ENCODE data around the gene ASTN2. TPM values are rescaled to one million over a fixed set of nuclear protein-coding genes. Genes with fewer than 3 reads are reported as not detected.

ASTN2 gene
- total and polyA plus RNA-seq, 10 of the 15 experiments (the other 5 are each of a cell fraction or from before 2014, with no cell fraction given), result 1.4 to 15.7 (median 7.0) TPM

GRCh38 chr9:117307701-117308100 is 107.2 kb downstream of the ASTN2 start:
- Histone ChIP-seq H2AFZ (ENCODE audit: control insufficient read depth, low read depth, low read length) (no peak overlapping the region), H3K27ac (ENCODE audit: control insufficient read depth, insufficient read depth) (no peak overlapping the region), H3K36me3 (ENCODE audit: control insufficient read depth in 2 of 2, insufficient read depth in 2 of 2, low read length in 1 of 2) (no peaks in the 10 kb centered on the region), H3K27me3 (replicated peaks in 1 of 2; ENCODE audit: control insufficient read depth in 2 of 2, insufficient read depth in 2 of 2, low read length in 1 of 2) (no peaks in the 10 kb centered on the region; a peak in 1 of 4 replicates), H3K4me1 (ENCODE audit: control insufficient read depth, insufficient read depth, low read length) (no peaks in the 10 kb centered on the region), H3K9ac (ENCODE audit: control insufficient read depth, insufficient read depth, low read length) (no peak overlapping the region), H3K4me2 (ENCODE audit: control insufficient read depth, insufficient read depth) (no peak overlapping the region), H3K9me3 (replicated peaks; ENCODE audit: control insufficient read depth, insufficient read depth, low read length) (no peaks in the 10 kb centered on the region), H3K4me3 (no peak overlapping the region), H3K79me2 (ENCODE audit: control insufficient read depth, insufficient read depth, low read length) (no peaks in the 10 kb centered on the region), H4K20me1 (ENCODE audit: control insufficient read depth, insufficient read depth) (no peaks in the 10 kb centered on the region)
- 0% methylated on average over 3 of the region's 3 CpGs for WGBS (ENCODE audit: insufficient coverage, insufficient replicate concordance, low lambda C conversion rate, missing lambda C conversion rate)
- SMC1A ChIA-PET (ENCODE audit: uncharacterized antibody, unreplicated experiment), result no interaction called here
- CTCF ChIA-PET, result no interaction called here
- POLR2A ChIA-PET, result no interaction called here
- DNase-seq (ENCODE audit: low read depth, low spot score) (no peak), ATAC-seq (no peak), FAIRE-seq (no peak)
- intact Hi-C loops (cut with micrococcal nuclease; ENCODE audit: unreplicated experiment) (no loop called here), in situ Hi-C loops (cut with MboI) (no loop called here)
- TF ChIP-seq CEBPB (IDR thresholded peaks at IDR 0.05; ENCODE audit: borderline replicate concordance in 1 of 2, low read depth in 2 of 2, low read length in 2 of 2) (no peak), ZZZ3 (IDR thresholded peaks at IDR 0.05; ENCODE audit: control insufficient read depth, insufficient read length, low read depth) (no peak), IRF4 (IDR thresholded peaks at IDR 0.05; ENCODE audit: low read depth, low read length) (no peak), TCF3 (IDR thresholded peaks at IDR 0.05; ENCODE audit: borderline replicate concordance, insufficient read depth, low read depth, low read length) (no peak), NFXL1 (IDR thresholded peaks at IDR 0.05; ENCODE audit: borderline replicate concordance) (no peak), IRF5 (IDR thresholded peaks at IDR 0.05; ENCODE audit: borderline replicate concordance) (no peak), FOXM1 (IDR thresholded peaks at IDR 0.05; ENCODE audit: low read depth, low read length) (no peak), ZNF687 (IDR thresholded peaks at IDR 0.05) (no peak), PKNOX1 (IDR thresholded peaks at IDR 0.05) (no peak), TBL1XR1 (IDR thresholded peaks at IDR 0.05; ENCODE audit: low read depth, low read length) (no peak), NR2C2 (IDR thresholded peaks at IDR 0.05; ENCODE audit: borderline replicate concordance, control insufficient read depth, insufficient read length, low read depth) (no peak), CBFB (IDR thresholded peaks at IDR 0.05; ENCODE audit: low read depth) (no peak), MYC (IDR thresholded peaks at IDR 0.05; ENCODE audit: insufficient read depth, insufficient read length, insufficient replicate concordance, low read length, severe bottlenecking) (no peak)
- TF ChIP-seq, protein P1, sequence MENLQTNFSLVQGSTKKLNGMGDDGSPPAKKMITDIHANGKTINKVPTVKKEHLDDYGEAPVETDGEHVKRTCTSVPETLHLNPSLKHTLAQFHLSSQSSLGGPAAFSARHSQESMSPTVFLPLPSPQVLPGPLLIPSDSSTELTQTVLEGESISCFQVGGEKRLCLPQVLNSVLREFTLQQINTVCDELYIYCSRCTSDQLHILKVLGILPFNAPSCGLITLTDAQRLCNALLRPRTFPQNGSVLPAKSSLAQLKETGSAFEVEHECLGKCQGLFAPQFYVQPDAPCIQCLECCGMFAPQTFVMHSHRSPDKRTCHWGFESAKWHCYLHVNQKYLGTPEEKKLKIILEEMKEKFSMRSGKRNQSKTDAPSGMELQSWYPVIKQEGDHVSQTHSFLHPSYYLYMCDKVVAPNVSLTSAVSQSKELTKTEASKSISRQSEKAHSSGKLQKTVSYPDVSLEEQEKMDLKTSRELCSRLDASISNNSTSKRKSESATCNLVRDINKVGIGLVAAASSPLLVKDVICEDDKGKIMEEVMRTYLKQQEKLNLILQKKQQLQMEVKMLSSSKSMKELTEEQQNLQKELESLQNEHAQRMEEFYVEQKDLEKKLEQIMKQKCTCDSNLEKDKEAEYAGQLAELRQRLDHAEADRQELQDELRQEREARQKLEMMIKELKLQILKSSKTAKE (IDR thresholded peaks at IDR 0.05; ENCODE audit: low read depth, poor library complexity, severe bottlenecking), result no peak
- BruUV-seq (replicated peaks), result no TSS peak
- RAD21 ChIA-PET (ENCODE audit: unreplicated experiment), result no interaction called here
